SK-N-SH (cell line): ENCODE measurements around the gene PARD3. TPM values are rescaled to one million over a fixed set of nuclear protein-coding genes. Genes with fewer than 3 reads are reported as not detected.
A peak's percentile ranks its signal among the peaks of the same experiment; 100 is the strongest.

ENCODE experiments used
- CTCF ChIA-PET: fragments of 300-600, 350-600 bp; formaldehyde crosslinking; extraction: SDS; loops from one replicate; lab custom pipeline; 2021; lab: Yijun Ruan, JAX
- POLR2A ChIA-PET: fragments of 350-600 bp; sonication (Branson Sonifier 250); formaldehyde crosslinking; extraction: SDS; loops from one replicate; lab custom pipeline; 2020; ENCODE audit warnings: antibody characterized with exemption, inconsistent platforms; lab: Yijun Ruan, JAX
- DNase-seq: peaks from one replicate; pipeline ENCODE4 v3.0.0; 2012
- H2AFZ ChIP-seq: fragments of 200-600 bp; sonication (generic); 2 replicates; pipeline ENCODE4 v1.8.1; 2016; ENCODE audit warnings: antibody characterized with exemption, mild to moderate bottlenecking, low read depth
- H3F3A ChIP-seq: fragments of 200-600 bp; sonication (generic); replicated peaks from 2 replicates; pipeline ENCODE3; 2016; ENCODE audit warnings: antibody characterized with exemption, mild to moderate bottlenecking; ENCODE audit not compliant: insufficient read depth
- H3K27ac ChIP-seq, 2 experiments: fragments of 200-500 bp in 1 of 2; fragments of 200-600 bp in 1 of 2; sonication (Bioruptor generic) in 1 of 2; sonication (generic), shearing (Covaris generic) in 1 of 2; 2 replicates each; pipeline versions ENCODE4 v1.5.1 to v1.6.1; 2014 to 2016; ENCODE audit warnings: low read depth in 2 of 2, inconsistent platforms in 1 of 2, low read length in 1 of 2, mild to moderate bottlenecking in 1 of 2, mixed read lengths in 1 of 2
- H3K27me3 ChIP-seq: fragments of 200-600 bp; sonication (generic), shearing (Covaris generic); 2 replicates; pipeline ENCODE4 v1.6.1; 2016; ENCODE audit warnings: mixed run types; ENCODE audit not compliant: insufficient read depth
- H3K36me3 ChIP-seq, 2 experiments: fragments of 200-500 bp in 1 of 2; fragments of 200-600 bp in 1 of 2; sonication (Bioruptor generic) in 1 of 2; sonication (generic) in 1 of 2; replicated peaks in 1 of 2; 2 replicates each; pipeline versions ENCODE3 to v1.5.1; 2014 to 2016; ENCODE audit warnings: low read length in 1 of 2, mild to moderate bottlenecking in 1 of 2; ENCODE audit not compliant: insufficient read depth in 2 of 2, control insufficient read depth in 1 of 2
- H3K4me1 ChIP-seq, 2 experiments: fragments of 200-500 bp in 1 of 2; fragments of 200-600 bp in 1 of 2; sonication (Bioruptor generic) in 1 of 2; sonication (generic), shearing (Covaris generic) in 1 of 2; 2 replicates each; pipeline versions ENCODE4 v1.5.1 to v1.6.1; 2014 to 2016; ENCODE audit warnings: low read depth in 1 of 2, low read length in 1 of 2, mixed run types in 1 of 2; ENCODE audit not compliant: insufficient read depth in 2 of 2, control insufficient read depth in 1 of 2
- H3K4me2 ChIP-seq: fragments of 200-600 bp; sonication (generic), shearing (Covaris generic); 2 replicates; pipeline ENCODE4 v1.6.1; 2017; ENCODE audit warnings: mixed run types
- H3K4me3 ChIP-seq, 2 experiments: fragments of 200-500 bp in 1 of 2; fragments of 200-600 bp in 1 of 2; sonication (Bioruptor generic) in 1 of 2; sonication (generic), shearing (Covaris generic) in 1 of 2; 2 replicates each; pipeline versions ENCODE4 v1.5.1 to v1.8.1; 2014 to 2016; ENCODE audit warnings: low read depth in 2 of 2, inconsistent platforms in 1 of 2, low read length in 1 of 2, mild to moderate bottlenecking in 1 of 2, mixed read lengths in 1 of 2, moderate library complexity in 1 of 2
- H3K79me2 ChIP-seq: fragments of 200-600 bp; sonication (generic); 2 replicates; pipeline ENCODE4 v1.8.1; 2017; ENCODE audit warnings: mild to moderate bottlenecking; ENCODE audit not compliant: insufficient read depth
- H3K9ac ChIP-seq: fragments of 200-600 bp; sonication (generic); 2 replicates; pipeline ENCODE4 v1.6.1; 2017; ENCODE audit warnings: mixed run types
- H3K9me2 ChIP-seq: fragments of 200-600 bp; sonication (generic); 2 replicates; pipeline ENCODE4 v1.6.1; 2017; ENCODE audit warnings: mixed run types
- H3K9me3 ChIP-seq: fragments of 200-600 bp; sonication (generic); 2 replicates; pipeline ENCODE4 v1.6.1; 2017; ENCODE audit warnings: mixed run types, mild to moderate bottlenecking, moderate library complexity
- H4K20me1 ChIP-seq: fragments of 200-600 bp; sonication (generic); 2 replicates; pipeline ENCODE4 v1.6.1; 2017; ENCODE audit warnings: mild to moderate bottlenecking, mixed run types; ENCODE audit not compliant: insufficient read depth
- CHD2 ChIP-seq: fragments of 150-350 bp; IDR thresholded peaks from 2 replicates; pipeline ENCODE4 v1.6.1; 2018; ENCODE audit warnings: low read length; ENCODE audit not compliant: partially characterized antibody
- ELF1 ChIP-seq: IDR thresholded peaks from 2 replicates; pipeline ENCODE4 v1.4.0; 2012
- EP300 ChIP-seq, 2 experiments: IDR thresholded peaks; 2 replicates each; pipeline versions ENCODE4 v1.4.0 to v1.6.1; 2012; ENCODE audit warnings: borderline replicate concordance in 1 of 2, low read depth in 1 of 2, low read length in 1 of 2
- EZH2phosphoT487 ChIP-seq: fragments of 200-600 bp; sonication (generic); IDR thresholded peaks from 2 replicates; pipeline ENCODE4 v1.6.1; 2017; ENCODE audit warnings: low read depth, mixed run types, mild to moderate bottlenecking, antibody characterized with exemption, moderate library complexity, borderline replicate concordance
- FOSL2 ChIP-seq: IDR thresholded peaks from 2 replicates; pipeline ENCODE4 v1.4.0; 2012; ENCODE audit warnings: low read depth, mild to moderate bottlenecking, moderate library complexity, borderline replicate concordance
- FOXJ3 ChIP-seq: sonication (generic); formaldehyde crosslinking; IDR thresholded peaks from 2 replicates; pipeline ENCODE4 v1.5.1; 2020; ENCODE audit warnings: mild to moderate bottlenecking, missing genetic modification reagents
- GATA2 ChIP-seq: sonication (generic); formaldehyde crosslinking; IDR thresholded peaks from 2 replicates; pipeline ENCODE4 v1.5.0; 2020; ENCODE audit warnings: mild to moderate bottlenecking, missing genetic modification reagents
- JUND ChIP-seq: IDR thresholded peaks from 2 replicates; pipeline ENCODE4 v1.4.0; 2012
- MEF2A ChIP-seq: IDR thresholded peaks from 2 replicates; pipeline ENCODE4 v1.4.0; 2012; ENCODE audit warnings: low read depth, borderline replicate concordance
- POLR2AphosphoS5 ChIP-seq: IDR thresholded peaks from 2 replicates; pipeline ENCODE4 v1.6.1; 2012; ENCODE audit warnings: low read depth, low read length
- RAD21 ChIP-seq: IDR thresholded peaks from 2 replicates; pipeline ENCODE4 v1.6.1; 2012; ENCODE audit warnings: mild to moderate bottlenecking, low read length
- RCOR1 ChIP-seq: fragments of 150-350 bp; IDR thresholded peaks from 2 replicates; pipeline ENCODE4 v1.6.1; 2017; ENCODE audit warnings: antibody characterized with exemption, low read length
- SIN3A ChIP-seq: IDR thresholded peaks from 2 replicates; pipeline ENCODE4 v1.6.1; 2012; ENCODE audit warnings: low read depth, mild to moderate bottlenecking, low read length, moderate library complexity, borderline replicate concordance
- SMC3 ChIP-seq: IDR thresholded peaks from 2 replicates; pipeline ENCODE4 v1.6.1; 2012; ENCODE audit warnings: low read depth, low read length, improper control_type of control experiment
- TEAD4 ChIP-seq: IDR thresholded peaks from 2 replicates; pipeline ENCODE4 v1.4.0; 2012; ENCODE audit warnings: mild to moderate bottlenecking, borderline replicate concordance; ENCODE audit not compliant: insufficient read depth
- YY1 ChIP-seq: IDR thresholded peaks from 2 replicates; pipeline ENCODE4 v1.4.0; 2012; ENCODE audit warnings: low read depth, mild to moderate bottlenecking
- WGBS: methylation state at CpG from one replicate; pipeline ENCODE4 v1.1.6; 2017; ENCODE audit warnings: low lambda C conversion rate; 5-methylcytosine and 5-hydroxymethylcytosine counted together
- polyA plus RNA-seq, 3 experiments: library from polyadenylated mRNA; depleted of rRNA; stranded (reverse); fragments of >200 nt; gene quantifications; 2 replicates each; pipeline ENCODE4 v1.2.3, GENCODE V29; 2012
- TF ChIP-seq, protein P1 (sequence below): IDR thresholded peaks from 2 replicates; pipeline ENCODE4; 2012
- TF ChIP-seq, protein P2 (sequence below): fragments of 150-350 bp; IDR thresholded peaks from 2 replicates; pipeline ENCODE4 v1.6.1; 2017; ENCODE audit warnings: antibody characterized with exemption, low read length, low read depth, borderline replicate concordance

Gene PARD3
- polyA plus RNA-seq, 1 of the 3 experiments (the other 2 are of a cell fraction), result 29.4 TPM

DNA sequence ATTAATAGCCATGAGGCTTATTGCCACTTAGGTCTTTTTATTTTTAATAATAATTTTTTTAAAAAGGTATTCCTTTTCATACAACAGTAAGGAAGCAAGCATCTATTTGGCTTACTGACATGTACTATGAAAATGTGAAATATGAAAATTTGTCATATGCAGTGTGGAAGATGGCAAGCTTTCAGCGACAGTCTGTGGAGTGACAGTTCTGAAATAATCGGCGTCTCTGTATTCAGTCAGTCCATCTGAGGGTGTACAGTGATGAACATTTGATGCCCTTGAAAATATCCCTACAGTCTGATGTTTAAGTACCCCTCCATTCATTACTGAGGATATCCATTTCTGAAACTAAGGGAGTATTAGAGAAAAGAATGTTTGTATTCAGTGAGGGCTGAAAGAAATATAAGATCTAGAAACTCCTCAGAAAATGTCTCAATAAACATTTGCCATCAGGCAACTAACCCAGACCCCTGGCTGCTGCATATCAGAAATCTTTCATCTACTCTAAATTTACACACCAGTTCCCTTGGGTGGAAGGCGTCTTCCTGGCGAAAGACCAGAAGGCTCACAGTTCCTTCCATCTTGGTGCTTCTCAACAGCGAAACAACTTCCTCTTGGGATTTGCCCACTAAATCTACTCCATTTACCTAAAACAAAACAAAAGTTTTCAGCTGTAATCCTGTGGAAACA, 440.6 kb downstream of the PARD3 start:
- H3K27ac ChIP-seq, result peak overlapping the region in 1 of 2 experiments; percentile 18; a peak in 1 of 4 replicates
- H3K79me2 ChIP-seq, result no peaks in the 10 kb centered on the region
- no peaks in the 10 kb centered on the region for H3K9me2 ChIP-seq
- WGBS, result 98% methylated on average over 6 of the region's 6 CpGs
- H3K4me2 ChIP-seq, result no peak overlapping the region
- peaks cover 24 to 55% of the 10 kb centered on the region in 2 experiments for H3K36me3 ChIP-seq
- H3K27me3 ChIP-seq, result no peaks in the 10 kb centered on the region
- H3K4me3 ChIP-seq, result no peak overlapping the region
- no peak overlapping the region for H3K9ac ChIP-seq
- CTCF ChIA-PET, result interaction anchor here (1.2 kb wide), 1 partner anchor 264 kb away, joined by 4 read pairs; no protein-coding TSS in a partner anchor
- peaks cover 17% of the 10 kb centered on the region for H3F3A ChIP-seq
- peaks cover 9% of the 10 kb centered on the region for H3K9me3 ChIP-seq
- no peak for DNase-seq
- peaks cover 3 to 11% of the 10 kb centered on the region in 2 experiments; a peak in 3 of 4 replicates for H3K4me1 ChIP-seq
- no peak overlapping the region for H2AFZ ChIP-seq
- POLR2A ChIA-PET, result no interaction called here
- no peaks in the 10 kb centered on the region for H4K20me1 ChIP-seq
- no peak for TF ChIP-seq FOXJ3
- no peak for TF ChIP-seq RAD21
- TF ChIP-seq ELF1, result no peak
- TF ChIP-seq EP300 (IDR thresholded peaks at IDR 0.05; ENCODE audit: borderline replicate concordance in 1 of 2, low read depth in 1 of 2, low read length in 1 of 2), result no peak
- TF ChIP-seq EZH2phosphoT487, result no peak
- TF ChIP-seq POLR2AphosphoS5, result no peak
- no peak for TF ChIP-seq FOSL2
- TF ChIP-seq YY1, result no peak

- Histone ChIP-seq H3K4me3 (no peak overlapping the region), H3K36me3 (peaks cover 21 to 55% of the 10 kb centered on the region in 2 experiments), H3K9ac (no peak overlapping the region), H4K20me1 (no peaks in the 10 kb centered on the region), H3K27me3 (no peaks in the 10 kb centered on the region), H3F3A (peaks cover 17% of the 10 kb centered on the region), H2AFZ (no peak overlapping the region), H3K9me2 (no peaks in the 10 kb centered on the region), H3K4me2 (no peak overlapping the region), H3K9me3 (peaks cover 9% of the 10 kb centered on the region), H3K79me2 (no peaks in the 10 kb centered on the region), H3K27ac (no peak overlapping the region), H3K4me1 (peaks cover 3 to 11% of the 10 kb centered on the region in 2 experiments; a peak in 3 of 4 replicates)
- ChIA-PET CTCF (interaction anchor here (0.6 to 1.2 kb wide), 3 partner anchors 10 to 265 kb away, joined by 3 to 4 read pairs (median 4); no protein-coding TSS in a partner anchor), POLR2A (no interaction called here)
- TF ChIP-seq SIN3A, result no peak
- TF ChIP-seq MEF2A, result no peak
- TF ChIP-seq EP300 (IDR thresholded peaks at IDR 0.05; ENCODE audit: borderline replicate concordance in 1 of 2, low read depth in 1 of 2, low read length in 1 of 2), result no peak
- WGBS, result 98% methylated on average over 4 of the region's 4 CpGs
- no peak for DNase-seq
Measured at GRCh38 chr10:34373211-34373610, 441.9 kb downstream of the PARD3 start.

DNA sequence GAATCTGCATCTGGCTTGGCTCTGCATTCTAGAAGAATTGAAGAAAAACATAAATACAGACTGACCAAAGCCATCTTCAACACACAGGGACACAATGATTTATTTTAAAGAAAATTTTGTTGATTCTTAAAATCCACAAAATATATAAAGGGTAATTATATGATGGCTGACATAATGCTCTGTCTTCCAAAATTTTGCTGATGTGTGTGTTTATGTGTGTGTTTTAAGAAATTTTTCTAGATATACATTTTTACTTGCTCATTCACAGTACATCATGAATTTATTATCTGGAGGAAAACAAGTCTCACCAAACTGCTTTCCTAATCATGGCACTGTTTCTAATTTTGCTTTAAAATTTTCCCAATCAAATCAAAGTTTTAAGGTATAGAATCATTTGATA, 442.6 kb downstream of the PARD3 start:
- no peak overlapping the region for H3K27ac ChIP-seq
- peaks cover 9% of the 10 kb centered on the region for H3K9me3 ChIP-seq
- no peak for DNase-seq
- POLR2A ChIA-PET, result no interaction called here
- peaks cover 3 to 11% of the 10 kb centered on the region in 2 experiments; a peak in 3 of 4 replicates for H3K4me1 ChIP-seq
- CTCF ChIA-PET, result interaction anchor here (1.2 kb wide), 1 partner anchor 10 kb away, joined by 4 read pairs; no protein-coding TSS in a partner anchor
- no peak overlapping the region for H3K4me2 ChIP-seq
- H3K9me2 ChIP-seq, result no peaks in the 10 kb centered on the region
- peaks cover 17% of the 10 kb centered on the region for H3F3A ChIP-seq
- H3K9ac ChIP-seq, result no peak overlapping the region
- H3K4me3 ChIP-seq, result no peak overlapping the region
- H3K36me3 ChIP-seq, result peaks cover 18 to 49% of the 10 kb centered on the region in 2 experiments
- H4K20me1 ChIP-seq, result no peaks in the 10 kb centered on the region
- H3K79me2 ChIP-seq, result no peaks in the 10 kb centered on the region
- no peak overlapping the region for H2AFZ ChIP-seq
- no peaks in the 10 kb centered on the region for H3K27me3 ChIP-seq
- TF ChIP-seq YY1, result no peak
- TF ChIP-seq CHD2, result no peak
- no peak for TF ChIP-seq POLR2AphosphoS5
- no peak for TF ChIP-seq GATA2 (CRISPR knock-in tag)
- TF ChIP-seq, protein P1, sequence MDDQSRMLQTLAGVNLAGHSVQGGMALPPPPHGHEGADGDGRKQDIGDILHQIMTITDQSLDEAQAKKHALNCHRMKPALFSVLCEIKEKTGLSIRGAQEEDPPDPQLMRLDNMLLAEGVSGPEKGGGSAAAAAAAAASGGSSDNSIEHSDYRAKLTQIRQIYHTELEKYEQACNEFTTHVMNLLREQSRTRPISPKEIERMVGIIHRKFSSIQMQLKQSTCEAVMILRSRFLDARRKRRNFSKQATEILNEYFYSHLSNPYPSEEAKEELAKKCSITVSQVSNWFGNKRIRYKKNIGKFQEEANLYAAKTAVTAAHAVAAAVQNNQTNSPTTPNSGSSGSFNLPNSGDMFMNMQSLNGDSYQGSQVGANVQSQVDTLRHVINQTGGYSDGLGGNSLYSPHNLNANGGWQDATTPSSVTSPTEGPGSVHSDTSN, result no peak
- TF ChIP-seq SMC3, result no peak
- no peak for TF ChIP-seq JUND
- TF ChIP-seq, protein P2, sequence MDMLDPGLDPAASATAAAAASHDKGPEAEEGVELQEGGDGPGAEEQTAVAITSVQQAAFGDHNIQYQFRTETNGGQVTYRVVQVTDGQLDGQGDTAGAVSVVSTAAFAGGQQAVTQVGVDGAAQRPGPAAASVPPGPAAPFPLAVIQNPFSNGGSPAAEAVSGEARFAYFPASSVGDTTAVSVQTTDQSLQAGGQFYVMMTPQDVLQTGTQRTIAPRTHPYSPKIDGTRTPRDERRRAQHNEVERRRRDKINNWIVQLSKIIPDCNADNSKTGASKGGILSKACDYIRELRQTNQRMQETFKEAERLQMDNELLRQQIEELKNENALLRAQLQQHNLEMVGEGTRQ, result no peak
- TF ChIP-seq SIN3A, result no peak
- TF ChIP-seq RCOR1, result no peak
- TF ChIP-seq TEAD4, result no peak
